Smooth muscle cell (in vitro differentiated cells): ENCODE measurements around the gene METRN. TPM values are rescaled to one million over a fixed set of nuclear protein-coding genes. Genes with fewer than 3 reads are reported as not detected.

Experiments used
- DNase-seq: peaks from one replicate; lab custom pipeline; 2025; ENCODE audit not compliant: unreplicated experiment; lab: John Stamatoyannopoulos, UW
- H2AFZ ChIP-seq: fragments of 200-600 bp; sonication (generic); 2 replicates; pipeline ENCODE4 v1.6.0; 2016; ENCODE audit warnings: antibody characterized with exemption, low read depth, mild to moderate bottlenecking
- H3F3A ChIP-seq: fragments of 200-600 bp; sonication (generic); 2 replicates; pipeline ENCODE4 v1.6.0; 2017; ENCODE audit warnings: antibody characterized with exemption, low read depth
- H3K27ac ChIP-seq: fragments of 200-600 bp; sonication (generic); 2 replicates; pipeline ENCODE4 v1.5.1; 2016; ENCODE audit warnings: low read depth, mild to moderate bottlenecking
- H3K27me3 ChIP-seq: fragments of 200-600 bp; sonication (generic); 2 replicates; pipeline ENCODE4 v1.6.1; 2016; ENCODE audit warnings: low read depth, mild to moderate bottlenecking
- H3K36me3 ChIP-seq: fragments of 200-600 bp; sonication (generic); 2 replicates; pipeline ENCODE4 v1.5.1; 2016; ENCODE audit warnings: low read depth
- H3K4me1 ChIP-seq: fragments of 200-600 bp; sonication (generic); 2 replicates; pipeline ENCODE4 v1.5.1; 2016; ENCODE audit warnings: low read depth
- H3K4me2 ChIP-seq: fragments of 200-600 bp; sonication (generic); 2 replicates; pipeline ENCODE4 v1.6.0; 2016; ENCODE audit warnings: mild to moderate bottlenecking
- H3K4me3 ChIP-seq: fragments of 200-600 bp; sonication (generic); 2 replicates; pipeline ENCODE4 v1.5.1; 2016; ENCODE audit warnings: mild to moderate bottlenecking
- H3K79me2 ChIP-seq: fragments of 200-600 bp; sonication (generic); 2 replicates; pipeline ENCODE4 v1.6.0; 2016; ENCODE audit warnings: low read depth, mild to moderate bottlenecking
- H3K9ac ChIP-seq: fragments of 200-600 bp; sonication (generic); 2 replicates; pipeline ENCODE4 v1.6.0; 2016; ENCODE audit warnings: low read depth
- H3K9me3 ChIP-seq: fragments of 200-600 bp; sonication (generic); replicated peaks from 2 replicates; pipeline ENCODE4 v1.5.1; 2016; ENCODE audit warnings: low read depth
- H4K20me1 ChIP-seq: fragments of 200-600 bp; sonication (generic); 2 replicates; pipeline ENCODE4 v1.6.0; 2016; ENCODE audit warnings: low read depth
- CTCF ChIP-seq: fragments of 200-600 bp; sonication (generic); IDR thresholded peaks from 2 replicates; pipeline ENCODE4 v1.5.1; 2017; ENCODE audit warnings: borderline replicate concordance, mild to moderate bottlenecking, antibody characterized with exemption; ENCODE audit not compliant: insufficient read depth, poor library complexity, severe bottlenecking
- WGBS: methylation state at CpG from one replicate; pipeline ENCODE4 v1.1.7; 2016; ENCODE audit warnings: low lambda C conversion rate; 5-methylcytosine and 5-hydroxymethylcytosine counted together
- polyA plus RNA-seq: library from polyadenylated mRNA; unstranded; fragments of >200 nt; fragmentation: Nextera tagmentation; extraction: Ambion mirVana; gene quantifications from 2 replicates; pipeline ENCODE4 v1.2.1, GENCODE V29; 2016
- total RNA-seq: library from RNA; depleted of rRNA; stranded (reverse); fragments of >200 nt; gene quantifications from 2 replicates; pipeline ENCODE4 v1.2.3, GENCODE V29; 2014

The METRN gene
- total and polyA plus RNA-seq, 2 experiments from 2014 or later = 30.6 to 193 TPM

- Histone ChIP-seq H3K9ac (no peak overlapping the region), H3K4me1 (peaks cover 12% of the 10 kb centered on the region), H4K20me1 (no peaks in the 10 kb centered on the region), H2AFZ (no peak overlapping the region), H3F3A (no peaks in the 10 kb centered on the region), H3K4me2 (no peak overlapping the region), H3K79me2 (peaks cover 10% of the 10 kb centered on the region), H3K9me3 (no peaks in the 10 kb centered on the region), H3K4me3 (no peak overlapping the region), H3K27me3 (peaks cover 65% of the 10 kb centered on the region), H3K36me3 (no peaks in the 10 kb centered on the region), H3K27ac (no peak overlapping the region)
- WGBS = 11% methylated on average over 11 of the region's 37 CpGs
- no peak for DNase-seq
- TF ChIP-seq CTCF = no peak
Measured at GRCh38 chr16:693766-694165, 21.2 kb upstream of the METRN start.

- H3K4me3 ChIP-seq = no peak overlapping the region
- H3K9ac ChIP-seq = no peak overlapping the region
- no peak for DNase-seq
- H3K4me1 ChIP-seq = peaks cover 12% of the 10 kb centered on the region
- no peaks in the 10 kb centered on the region for H3K36me3 ChIP-seq
- no peaks in the 10 kb centered on the region for H4K20me1 ChIP-seq
- no peak overlapping the region for H3K27ac ChIP-seq
- no peaks in the 10 kb centered on the region for H3F3A ChIP-seq
- TF ChIP-seq CTCF = no peak
- H3K9me3 ChIP-seq = no peaks in the 10 kb centered on the region
- H3K27me3 ChIP-seq = peaks cover 71% of the 10 kb centered on the region
- no peak overlapping the region for H2AFZ ChIP-seq
- H3K79me2 ChIP-seq = peaks cover 6% of the 10 kb centered on the region
- H3K4me2 ChIP-seq = no peak overlapping the region
- WGBS = 4% methylated on average over 40 of the region's 64 CpGs
Measured at GRCh38 chr16:694187-694862, 20.6 kb upstream of the METRN start.

- DNase-seq = no peak
- H3K36me3 ChIP-seq = no peaks in the 10 kb centered on the region
- H4K20me1 ChIP-seq = no peaks in the 10 kb centered on the region
- peaks cover under 1% of the 10 kb centered on the region for H3K79me2 ChIP-seq
- TF ChIP-seq CTCF = no peak
- H3F3A ChIP-seq = no peaks in the 10 kb centered on the region
- H3K4me1 ChIP-seq = peaks cover 6% of the 10 kb centered on the region
- WGBS = 2% methylated on average over 25 of the region's 37 CpGs
- no peak overlapping the region for H3K9ac ChIP-seq
- no peak overlapping the region for H2AFZ ChIP-seq
- no peak overlapping the region for H3K27ac ChIP-seq
- H3K4me3 ChIP-seq = no peak overlapping the region
- no peaks in the 10 kb centered on the region for H3K9me3 ChIP-seq
- peaks cover 77% of the 10 kb centered on the region for H3K27me3 ChIP-seq
- H3K4me2 ChIP-seq = no peak overlapping the region
Measured at GRCh38 chr16:694863-695354, 20.0 kb upstream of the METRN start.
